Kidney epithelial cell (primary cell): ENCODE results near the gene RFTN1. TPM values are rescaled to one million over a fixed set of nuclear protein-coding genes. Genes with fewer than 3 reads are reported as not detected.

Experiments used
- DNase-seq: peaks from one replicate; pipeline ENCODE4 v3.0.0-alpha.2; 2010; ENCODE audit warnings: low read depth
- H3K27me3 ChIP-seq: 2 replicates; pipeline ENCODE4 v1.6.0; 2011; ENCODE audit warnings: low read length; ENCODE audit not compliant: control insufficient read depth, insufficient read depth
- H3K36me3 ChIP-seq: 2 replicates; pipeline ENCODE4 v1.5.1; 2011; ENCODE audit warnings: low read length; ENCODE audit not compliant: control insufficient read depth, insufficient read depth
- H3K4me3 ChIP-seq: 2 replicates; pipeline ENCODE4 v1.5.1; 2011; ENCODE audit warnings: low read depth, mild to moderate bottlenecking, control low read depth, low read length
- CTCF ChIP-seq: IDR thresholded peaks from 2 replicates; pipeline ENCODE4 v1.5.1; 2011; ENCODE audit warnings: mild to moderate bottlenecking, moderate library complexity, low read length, control low read depth, inconsistent platforms; ENCODE audit not compliant: insufficient read depth, poor library complexity, severe bottlenecking
- total RNA-seq: library from RNA; depleted of rRNA; stranded (reverse); fragments of >200 nt; gene quantifications from 2 replicates; pipeline ENCODE4 v1.2.3, GENCODE V29; 2015

The RFTN1 gene
- total RNA-seq, 1 donor from 2014 or later, result 50.7 TPM

GRCh38 chr3:16343101-16343500, 170.4 kb downstream of the RFTN1 start:
- no peak overlapping the region for H3K4me3 ChIP-seq
- H3K36me3 ChIP-seq, result no peaks in the 10 kb centered on the region
- H3K27me3 ChIP-seq, result no peaks in the 10 kb centered on the region
- no peak for TF ChIP-seq CTCF
- DNase-seq, result no peak

GRCh38 chr3:16338999-16339398, 174.5 kb downstream of the RFTN1 start:
- H3K4me3 ChIP-seq, result no peak overlapping the region
- H3K36me3 ChIP-seq, result no peaks in the 10 kb centered on the region
- no peaks in the 10 kb centered on the region for H3K27me3 ChIP-seq
- no peak for TF ChIP-seq CTCF
- peak; percentile 79 for DNase-seq

- Histone ChIP-seq H3K27me3 (no peaks in the 10 kb centered on the region), H3K4me3 (no peak overlapping the region), H3K36me3 (no peaks in the 10 kb centered on the region)
- TF ChIP-seq CTCF, result no peak
- no peak for DNase-seq
Observed at GRCh38 chr3:16337856-16338540, 175.5 kb downstream of the RFTN1 start.

- Histone ChIP-seq H3K27me3 (no peaks in the 10 kb centered on the region), H3K4me3 (no peak overlapping the region), H3K36me3 (no peaks in the 10 kb centered on the region)
- TF ChIP-seq CTCF, result no peak
- DNase-seq, result no peak
Observed at GRCh38 chr3:16336825-16337224, 176.7 kb downstream of the RFTN1 start.

- Histone ChIP-seq H3K36me3 (no peaks in the 10 kb centered on the region), H3K27me3 (no peaks in the 10 kb centered on the region), H3K4me3 (no peak overlapping the region)
- no peak for TF ChIP-seq CTCF
- no peak for DNase-seq
Observed at GRCh38 chr3:16335772-16336645, 177.5 kb downstream of the RFTN1 start.

GRCh38 chr3:16335333-16335732, 178.2 kb downstream of the RFTN1 start:
- no peak for TF ChIP-seq CTCF
- Histone ChIP-seq H3K27me3 (no peaks in the 10 kb centered on the region), H3K36me3 (no peaks in the 10 kb centered on the region), H3K4me3 (no peak overlapping the region)
- no peak for DNase-seq
